HCT116 (cell line): ENCODE measurements around the gene CHSY3. TPM values are rescaled to one million over a fixed set of nuclear protein-coding genes. Genes with fewer than 3 reads are reported as not detected.

Experiments used
- ATAC-seq: fragments of 200-7000 bp; cut with Tn5 transposase; 2 replicates; pipeline ENCODE4 v1.9.1; 2020; ENCODE audit warnings: mild to moderate bottlenecking, moderate library complexity
- BruUV-seq: library from RNA; stranded (reverse); fragments of 400-500 nt; replicated peaks from 2 replicates; lab custom pipeline; 2021; lab: Mats Ljungman, UMichigan
- CTCF ChIA-PET: fragments of 300-600 bp; sonication (Branson Sonifier 250); formaldehyde crosslinking; loops from one replicate; lab custom pipeline; 2021; ENCODE audit warnings: antibody characterized with exemption; lab: Charles Lee
- POLR2A ChIA-PET: fragments of 300-600, 350-600 bp; sonication (Branson Sonifier 250); formaldehyde crosslinking; loops from one replicate; lab custom pipeline; 2021; ENCODE audit warnings: antibody characterized with exemption; lab: Charles Lee
- RAD21 ChIA-PET, 2 experiments: fragments of 300-600 bp; sonication (Branson Sonifier 250); formaldehyde crosslinking; loops; one replicate each; lab custom pipeline; 2023; ENCODE audit warnings: low total read pairs in 2 of 2; ENCODE audit not compliant: uncharacterized antibody in 2 of 2, unreplicated experiment in 2 of 2, low non-redundant PET in 1 of 2; lab: Charles Lee
- DNase-seq: peaks from one replicate; pipeline ENCODE4 v3.0.0-alpha.2; 2010; ENCODE audit warnings: low read depth, low spot score
- H2AFZ ChIP-seq: fragments of 200-600 bp; shearing (Covaris generic), sonication (generic); 2 replicates; pipeline ENCODE4 v1.6.1; 2017; ENCODE audit warnings: low read depth, mixed run types, mixed read lengths, antibody characterized with exemption, low read length; ENCODE audit not compliant: poor library complexity, severe bottlenecking
- H3K27ac ChIP-seq: 2 replicates; pipeline ENCODE4 v1.5.1; 2012; ENCODE audit warnings: low read depth, low read length
- H3K27me3 ChIP-seq: fragments of 200-600 bp; sonication (generic); 2 replicates; pipeline ENCODE4 v1.6.1; 2016; ENCODE audit warnings: mixed run types, low read length, mixed read lengths; ENCODE audit not compliant: insufficient read depth
- H3K36me3 ChIP-seq, 2 experiments: fragments of 200-500 bp in 1 of 2; fragments of 200-600 bp in 1 of 2; sonication (Bioruptor generic) in 1 of 2; sonication (generic) in 1 of 2; 2 replicates each; pipeline versions ENCODE4 v1.5.1 to v1.6.1; 2014 to 2016; ENCODE audit warnings: low read length in 2 of 2, inconsistent platforms in 1 of 2, mixed read lengths in 1 of 2, mixed run types in 1 of 2; ENCODE audit not compliant: insufficient read depth in 2 of 2, control insufficient read depth in 1 of 2
- H3K4me1 ChIP-seq, 2 experiments: fragments of 200-600 bp in 1 of 2; sonication (generic) in 1 of 2; 2 replicates each; pipeline versions ENCODE4 v1.5.1 to v1.6.1; 2012 to 2017; ENCODE audit warnings: low read length in 2 of 2, inconsistent platforms in 1 of 2, mild to moderate bottlenecking in 1 of 2, mixed read lengths in 1 of 2, mixed run types in 1 of 2, moderate library complexity in 1 of 2; ENCODE audit not compliant: insufficient read depth in 2 of 2, control insufficient read depth in 1 of 2
- H3K4me2 ChIP-seq: fragments of 200-600 bp; sonication (generic); 2 replicates; pipeline ENCODE4 v1.6.1; 2017; ENCODE audit warnings: mixed run types, low read length, mixed read lengths
- H3K4me3 ChIP-seq, 2 experiments: fragments of 200-600 bp in 1 of 2; sonication (generic) in 1 of 2; replicated peaks in 1 of 2; 2 replicates each; pipeline ENCODE4 v1.5.1; 2011 to 2016; ENCODE audit warnings: low read length in 2 of 2, control low read depth in 1 of 2, low read depth in 1 of 2, mild to moderate bottlenecking in 1 of 2, mixed read lengths in 1 of 2, mixed run types in 1 of 2
- H3K79me2 ChIP-seq: fragments of 200-600 bp; sonication (generic); 2 replicates; pipeline ENCODE4 v1.6.1; 2017; ENCODE audit warnings: mild to moderate bottlenecking, mixed run types, low read length, moderate library complexity, mixed read lengths; ENCODE audit not compliant: insufficient read depth
- H3K9ac ChIP-seq: fragments of 200-600 bp; sonication (generic); 2 replicates; pipeline ENCODE4 v1.6.1; 2016; ENCODE audit warnings: low read length, mixed read lengths
- H3K9me2 ChIP-seq: fragments of 200-600 bp; sonication (generic), shearing (Covaris generic); 2 replicates; pipeline ENCODE4 v1.6.1; 2017; ENCODE audit warnings: mixed run types, mild to moderate bottlenecking, moderate library complexity; ENCODE audit not compliant: insufficient read depth
- H3K9me3 ChIP-seq, 2 experiments: fragments of 200-500 bp in 1 of 2; fragments of 200-600 bp in 1 of 2; sonication (Bioruptor generic) in 1 of 2; sonication (generic) in 1 of 2; 2 replicates each; pipeline ENCODE4 v1.6.1; 2014 to 2017; ENCODE audit warnings: low read length in 2 of 2, mixed read lengths in 2 of 2, inconsistent platforms in 1 of 2, low read depth in 1 of 2, mild to moderate bottlenecking in 1 of 2, mixed run types in 1 of 2, moderate library complexity in 1 of 2; ENCODE audit not compliant: control insufficient read depth in 1 of 2, insufficient read depth in 1 of 2
- H4K20me1 ChIP-seq: fragments of 200-600 bp; sonication (generic), shearing (Covaris generic); 2 replicates; pipeline ENCODE4 v1.6.1; 2017; ENCODE audit warnings: mixed run types, mild to moderate bottlenecking, moderate library complexity; ENCODE audit not compliant: insufficient read depth
- CEBPB ChIP-seq: IDR thresholded peaks from 2 replicates; pipeline ENCODE4 v1.6.1; 2012; ENCODE audit warnings: low read depth
- EZH2phosphoT487 ChIP-seq: fragments of 200-600 bp; IDR thresholded peaks from 2 replicates; pipeline ENCODE4 v1.6.1; 2018; ENCODE audit warnings: antibody characterized with exemption, borderline replicate concordance
- JUND ChIP-seq: IDR thresholded peaks from 2 replicates; pipeline ENCODE4 v1.6.1; 2012
- POLR2A ChIP-seq: IDR thresholded peaks from 2 replicates; pipeline ENCODE4 v1.7.0; 2011; ENCODE audit warnings: borderline replicate concordance; ENCODE audit not compliant: insufficient read depth, insufficient read length; ENCODE audit errors: extremely low read depth
- RAD21 ChIP-seq: IDR thresholded peaks from 2 replicates; pipeline ENCODE4 v1.6.1; 2012; ENCODE audit warnings: low read depth, mild to moderate bottlenecking
- SIN3A ChIP-seq: IDR thresholded peaks from 2 replicates; pipeline ENCODE4 v1.6.1; 2012; ENCODE audit warnings: low read depth
- SP1 ChIP-seq: IDR thresholded peaks from 2 replicates; pipeline ENCODE4 v1.6.1; 2012; ENCODE audit warnings: low read depth
- TCF7L2 ChIP-seq: IDR thresholded peaks from 2 replicates; pipeline ENCODE4 v1.7.0; 2011; ENCODE audit warnings: borderline replicate concordance, inconsistent platforms; ENCODE audit not compliant: insufficient read depth, insufficient read length; ENCODE audit errors: extremely low read depth
- YY1 ChIP-seq: IDR thresholded peaks from 2 replicates; pipeline ENCODE4 v1.6.1; 2011; ENCODE audit warnings: low read length, low read depth, moderate library complexity, mild to moderate bottlenecking; ENCODE audit not compliant: insufficient replicate concordance; ENCODE audit errors: extremely low read depth
- ZNF274 ChIP-seq: fragments of 200-500 bp; sonication (Bioruptor generic); IDR thresholded peaks from 2 replicates; pipeline ENCODE4 v1.6.1; 2014; ENCODE audit warnings: mild to moderate bottlenecking, low read depth, low read length, inconsistent platforms
- intact Hi-C: fragments of 100-400 bp; cut with micrococcal nuclease; formaldehyde crosslinking; loops from 2 replicates; pipeline ENCODE4 v1.10.0; 2022
- total RNA-seq: library from RNA; stranded (reverse); gene quantifications from one replicate; pipeline ENCODE4 v1.2.1, GENCODE V29; 2021; ENCODE audit not compliant: unreplicated experiment
- TF ChIP-seq, protein P1 (sequence below): IDR thresholded peaks from 2 replicates; pipeline ENCODE4 v1.6.1; 2012
- TF ChIP-seq, protein P2 (sequence below): IDR thresholded peaks from 2 replicates; pipeline ENCODE4 v1.6.1; 2012
- TF ChIP-seq, protein P3 (sequence below), 3 experiments: fragments of 200-600 bp in 1 of 3; sonication (generic) in 1 of 3; IDR thresholded peaks in 2 of 3; conservative IDR thresholded peaks in 1 of 3; 2 replicates each; pipeline ENCODE4 v1.5.1; 2012 to 2017; ENCODE audit warnings: low read depth in 2 of 3, low read length in 2 of 3, antibody characterized with exemption in 1 of 3, borderline replicate concordance in 1 of 3, control low read depth in 1 of 3, mild to moderate bottlenecking in 1 of 3, mixed read lengths in 1 of 3, mixed run types in 1 of 3, moderate library complexity in 1 of 3; ENCODE audit not compliant: insufficient read depth in 1 of 3

CHSY3 gene
- total RNA-seq, 1 experiment from 2014 or later = 2.3 TPM

DNA sequence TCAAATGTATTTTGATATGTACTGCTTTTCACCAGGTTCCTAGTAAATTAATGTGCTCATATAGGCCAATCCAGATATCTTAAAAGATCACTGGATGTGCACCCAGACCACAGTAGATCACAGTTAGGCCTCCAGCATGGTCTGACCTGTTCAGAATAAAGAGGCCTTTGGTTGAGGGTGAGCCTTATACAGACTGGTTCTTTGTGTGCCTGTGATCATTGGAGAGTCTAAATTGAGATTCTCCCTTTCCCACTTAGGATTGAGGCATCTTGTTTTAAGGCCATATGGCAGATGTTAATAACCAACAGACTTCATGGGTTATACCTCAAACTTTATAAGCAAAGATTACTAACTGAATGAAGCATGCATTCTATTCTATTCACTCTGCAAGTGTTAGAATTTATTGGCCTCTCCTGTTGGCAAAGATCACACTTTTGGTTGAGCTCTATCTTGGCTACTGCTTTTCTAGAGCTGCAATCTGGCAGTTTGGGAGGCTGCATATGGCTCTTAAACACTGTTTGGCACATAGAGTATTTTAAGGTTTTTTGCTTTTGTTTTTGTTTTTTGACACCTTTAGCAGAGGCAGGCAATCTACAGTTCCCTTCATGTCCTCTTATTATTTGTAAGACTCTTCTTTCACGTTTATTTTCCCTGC lies 8.5 kb downstream of the CHSY3 start:
- Histone ChIP-seq H3K27me3 (no peaks in the 10 kb centered on the region), H3K4me1 (no peaks in the 10 kb centered on the region), H4K20me1 (no peaks in the 10 kb centered on the region), H3K9me3 (no peaks in the 10 kb centered on the region), H3K4me2 (no peak overlapping the region), H3K4me3 (no peak overlapping the region), H3K79me2 (no peaks in the 10 kb centered on the region), H2AFZ (no peak overlapping the region), H3K27ac (no peak overlapping the region), H3K36me3 (no peaks in the 10 kb centered on the region)
- POLR2A ChIA-PET = no interaction called here
- CTCF ChIA-PET = no interaction called here
- intact Hi-C loops = no loop called here
- DNase-seq = no peak
- no peak for TF ChIP-seq EZH2phosphoT487
- TF ChIP-seq, all 23 proteins: peak for 0
- ATAC-seq = no peak
- no TSS peak for BruUV-seq
- no peak overlapping the region for H3K9ac ChIP-seq
- RAD21 ChIA-PET = no interaction called here
- no peaks in the 10 kb centered on the region for H3K9me2 ChIP-seq

- Histone ChIP-seq H3K27me3 (no peaks in the 10 kb centered on the region), H3K9me3 (no peaks in the 10 kb centered on the region), H3K9ac (no peak overlapping the region), H3K27ac (no peak overlapping the region), H3K79me2 (no peaks in the 10 kb centered on the region), H3K4me1 (no peaks in the 10 kb centered on the region), H3K4me3 (no peak overlapping the region), H4K20me1 (no peaks in the 10 kb centered on the region), H3K36me3 (no peaks in the 10 kb centered on the region), H3K9me2 (no peaks in the 10 kb centered on the region), H3K4me2 (no peak overlapping the region)
- no TSS peak for BruUV-seq
- RAD21 ChIA-PET = no interaction called here
- CTCF ChIA-PET = no interaction called here
- POLR2A ChIA-PET = no interaction called here
- DNase-seq = no peak
- intact Hi-C loops = no loop called here
- ATAC-seq = no peak
- no peak for TF ChIP-seq JUND
- no peak for TF ChIP-seq TCF7L2
- no peak for TF ChIP-seq POLR2A
- TF ChIP-seq, protein P1, sequence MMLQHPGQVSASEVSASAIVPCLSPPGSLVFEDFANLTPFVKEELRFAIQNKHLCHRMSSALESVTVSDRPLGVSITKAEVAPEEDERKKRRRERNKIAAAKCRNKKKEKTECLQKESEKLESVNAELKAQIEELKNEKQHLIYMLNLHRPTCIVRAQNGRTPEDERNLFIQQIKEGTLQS = no peak
- TF ChIP-seq SP1 = no peak
- TF ChIP-seq ZNF274 = no peak
- TF ChIP-seq, protein P2, sequence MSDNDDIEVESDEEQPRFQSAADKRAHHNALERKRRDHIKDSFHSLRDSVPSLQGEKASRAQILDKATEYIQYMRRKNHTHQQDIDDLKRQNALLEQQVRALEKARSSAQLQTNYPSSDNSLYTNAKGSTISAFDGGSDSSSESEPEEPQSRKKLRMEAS = no peak
- TF ChIP-seq YY1 = no peak
- no peak for TF ChIP-seq CEBPB
- no peak for TF ChIP-seq EZH2phosphoT487
- TF ChIP-seq, protein P3, sequence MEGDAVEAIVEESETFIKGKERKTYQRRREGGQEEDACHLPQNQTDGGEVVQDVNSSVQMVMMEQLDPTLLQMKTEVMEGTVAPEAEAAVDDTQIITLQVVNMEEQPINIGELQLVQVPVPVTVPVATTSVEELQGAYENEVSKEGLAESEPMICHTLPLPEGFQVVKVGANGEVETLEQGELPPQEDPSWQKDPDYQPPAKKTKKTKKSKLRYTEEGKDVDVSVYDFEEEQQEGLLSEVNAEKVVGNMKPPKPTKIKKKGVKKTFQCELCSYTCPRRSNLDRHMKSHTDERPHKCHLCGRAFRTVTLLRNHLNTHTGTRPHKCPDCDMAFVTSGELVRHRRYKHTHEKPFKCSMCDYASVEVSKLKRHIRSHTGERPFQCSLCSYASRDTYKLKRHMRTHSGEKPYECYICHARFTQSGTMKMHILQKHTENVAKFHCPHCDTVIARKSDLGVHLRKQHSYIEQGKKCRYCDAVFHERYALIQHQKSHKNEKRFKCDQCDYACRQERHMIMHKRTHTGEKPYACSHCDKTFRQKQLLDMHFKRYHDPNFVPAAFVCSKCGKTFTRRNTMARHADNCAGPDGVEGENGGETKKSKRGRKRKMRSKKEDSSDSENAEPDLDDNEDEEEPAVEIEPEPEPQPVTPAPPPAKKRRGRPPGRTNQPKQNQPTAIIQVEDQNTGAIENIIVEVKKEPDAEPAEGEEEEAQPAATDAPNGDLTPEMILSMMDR (IDR thresholded peaks at IDR 0.05 in 2 of 3, conservative IDR thresholded peaks at IDR 0.05 in 1 of 3; ENCODE audit: borderline replicate concordance in 1 of 3, insufficient read depth in 1 of 3, low read depth in 2 of 3, low read length in 2 of 3) = no peak
- no peak for TF ChIP-seq SIN3A
- TF ChIP-seq RAD21 = no peak
- TF ChIP-seq, all 23 proteins: peak for 0
- H2AFZ ChIP-seq = no peak overlapping the region
Observed at GRCh38 chr5:129915415-129915814, 11.2 kb downstream of the CHSY3 start.
